Measurements from ENCODE around the gene DLG2.
"Not testable (repeated sequence)": the region's sequence is repeated elsewhere in the genome, so short reads cannot be mapped to it uniquely, and the experiment has no call there.

Gene DLG2

DNA sequence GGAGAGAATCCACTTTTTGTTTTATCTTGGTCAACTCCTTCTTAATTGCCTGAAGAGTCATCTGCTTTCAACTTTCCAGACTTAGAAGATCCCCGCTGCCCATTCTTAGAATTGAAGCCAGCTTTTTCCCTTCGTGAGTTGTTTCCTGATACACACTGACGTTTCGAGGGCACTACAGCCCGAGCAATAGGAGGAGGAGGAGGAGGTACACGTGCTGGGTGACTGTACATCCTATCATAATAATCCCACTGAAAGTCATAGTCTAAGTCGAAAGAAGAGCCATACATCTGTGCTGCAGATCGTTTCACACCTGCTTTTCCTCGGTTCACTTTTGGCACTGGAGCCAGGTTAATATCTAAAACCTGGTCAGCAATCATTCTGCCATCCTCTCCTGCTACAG lies 606.1 kb downstream of the DLG2 start:
- DNase-seq (ENCODE audit: low read depth in 2 of 2) = no peak

DNA sequence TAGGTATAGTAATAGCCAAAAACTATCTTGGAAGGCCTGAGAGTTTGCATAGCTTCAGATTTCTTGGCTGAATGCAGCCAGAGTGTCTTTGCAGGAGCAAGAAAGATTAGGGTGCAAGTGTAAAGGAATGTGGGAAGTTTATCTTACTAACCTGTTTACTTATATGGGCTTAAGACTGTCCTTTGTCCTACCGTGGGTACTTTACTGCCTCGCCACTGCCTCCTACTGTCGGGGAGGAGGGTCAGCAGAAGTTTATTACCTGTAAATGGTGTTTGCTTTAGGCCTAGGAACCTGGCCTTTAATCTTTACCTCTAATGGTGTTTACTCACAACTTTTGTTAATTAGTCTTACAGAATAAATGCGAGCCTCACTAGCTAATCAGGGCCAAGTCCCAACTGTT lies 633.8 kb downstream of the DLG2 start:
- no peak for DNase-seq (ENCODE audit: low read depth in 2 of 2)

DNA sequence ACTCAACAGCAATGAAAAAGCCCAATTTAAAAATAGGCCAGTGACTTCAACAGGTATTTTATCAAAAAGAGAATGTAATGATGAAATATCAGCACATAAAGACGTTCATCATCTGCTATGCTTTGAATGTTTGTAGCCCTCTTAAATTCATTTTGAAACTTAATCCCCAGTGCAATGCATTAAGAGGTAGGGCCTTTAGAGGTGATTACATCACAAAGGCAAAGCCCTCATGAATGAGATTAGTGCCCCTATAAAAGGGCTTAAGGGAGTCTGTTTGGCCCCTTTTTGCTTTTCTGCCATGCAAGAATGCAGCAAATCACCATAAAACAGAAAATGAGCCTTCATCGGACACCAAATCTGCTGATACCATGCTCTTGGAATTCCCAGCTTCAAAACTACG lies 637.0 kb downstream of the DLG2 start:
- no peak for DNase-seq (ENCODE audit: low read depth in 2 of 2)

DNA sequence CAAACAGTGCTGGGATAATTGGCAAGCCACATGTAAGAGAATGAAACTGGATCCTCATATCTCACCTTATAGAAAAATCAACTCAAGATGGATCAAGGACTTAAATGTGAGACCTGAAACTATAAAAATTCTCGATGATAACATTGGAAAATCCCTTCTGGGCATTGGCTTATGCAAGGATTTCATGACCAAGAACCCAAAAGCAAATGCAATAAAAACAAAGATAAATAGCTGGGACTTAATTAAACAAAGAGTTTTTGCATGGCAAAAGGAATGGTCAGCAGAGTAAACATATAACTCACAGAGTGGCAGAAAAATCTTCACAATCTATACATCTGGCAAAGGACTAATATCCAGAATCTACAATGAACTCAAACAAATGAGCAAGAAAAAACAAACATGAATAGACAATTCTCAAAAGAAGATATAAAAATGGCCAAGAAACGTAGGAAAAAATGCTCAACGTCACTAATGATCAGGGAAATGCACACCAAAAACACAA lies 639.4 kb downstream of the DLG2 start:
- not testable (repeated sequence) for DNase-seq (ENCODE audit: low read depth in 2 of 2)

DNA sequence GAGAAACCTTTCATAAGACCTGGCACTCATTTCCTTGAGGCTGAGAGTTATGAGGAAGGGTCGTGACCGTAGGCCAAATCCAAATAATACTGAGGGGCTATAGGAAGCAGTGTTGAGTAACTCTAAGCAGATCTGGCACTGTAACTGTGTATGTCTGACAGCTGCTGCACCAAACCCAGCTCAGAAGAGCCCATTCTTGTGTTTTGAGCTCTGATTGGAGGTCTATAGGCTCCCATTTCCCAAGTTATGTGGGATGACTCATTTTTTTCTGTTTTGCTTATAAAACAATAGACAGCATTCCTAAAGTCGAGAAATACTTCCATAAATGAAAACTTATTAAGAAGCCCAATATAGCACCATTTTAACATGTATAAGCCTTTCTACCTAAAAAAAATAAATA lies 645.8 kb downstream of the DLG2 start:
- DNase-seq (ENCODE audit: low read depth in 2 of 2) = no peak

DNA sequence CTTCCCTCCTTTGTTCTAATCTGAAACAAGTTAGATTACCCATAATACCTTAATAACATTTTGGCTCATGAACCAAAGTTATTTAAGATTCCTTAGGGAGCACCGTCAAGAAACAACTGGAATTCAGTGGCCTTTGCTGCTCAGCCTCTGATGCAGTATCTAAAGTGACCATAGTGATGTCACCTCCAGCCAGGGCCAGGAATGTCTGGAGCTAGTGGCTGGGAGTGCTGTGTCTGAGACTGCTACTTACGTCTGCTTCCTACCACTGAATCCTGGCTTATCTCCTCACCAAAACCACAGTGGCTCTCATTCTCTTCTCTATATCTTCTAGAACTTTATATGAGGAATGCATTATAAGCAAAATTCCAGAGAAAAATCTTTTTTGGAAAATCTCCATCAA lies 658.0 kb downstream of the DLG2 start:
- DNase-seq (ENCODE audit: low read depth in 2 of 2) = no peak

DNA sequence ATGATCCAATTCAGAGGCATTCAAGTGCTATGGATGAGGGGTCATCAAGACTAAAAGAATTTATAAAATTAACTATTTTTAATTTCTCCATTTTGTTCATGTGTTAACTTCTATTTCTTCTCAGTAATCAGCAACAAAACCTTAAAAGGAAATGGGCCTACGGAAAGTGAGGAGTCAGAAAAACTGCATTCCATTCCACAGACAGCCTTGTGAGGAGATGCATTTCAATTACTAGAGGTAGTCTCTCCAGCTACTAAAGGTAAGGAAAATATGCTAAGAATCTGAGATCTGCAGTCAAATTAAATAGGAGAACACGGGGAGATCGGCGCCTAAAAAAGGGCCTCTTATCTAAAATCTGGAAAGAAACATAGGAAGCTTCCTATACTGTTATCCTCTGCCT lies 661.7 kb downstream of the DLG2 start:
- no peak for DNase-seq (ENCODE audit: low read depth in 2 of 2)

DNA sequence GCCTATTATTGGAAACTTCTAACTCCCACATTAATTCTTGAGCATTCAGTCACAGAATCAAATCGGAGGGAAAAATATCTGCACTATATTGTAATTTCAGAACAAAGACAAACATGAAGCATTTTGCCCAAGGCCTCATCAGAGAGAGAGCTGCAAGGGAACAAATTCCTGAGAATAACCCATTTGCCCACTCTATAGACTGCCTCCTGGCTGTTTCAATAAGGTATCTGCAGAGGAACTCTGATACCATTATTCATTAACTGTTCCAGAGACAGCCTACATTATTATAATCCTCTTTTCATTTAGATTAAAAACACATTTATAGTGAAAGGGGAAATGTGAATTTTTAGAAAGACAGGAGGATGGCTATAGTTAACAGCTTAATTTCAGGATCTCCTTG lies 663.9 kb downstream of the DLG2 start:
- DNase-seq (ENCODE audit: low read depth in 2 of 2) = no peak

DNA sequence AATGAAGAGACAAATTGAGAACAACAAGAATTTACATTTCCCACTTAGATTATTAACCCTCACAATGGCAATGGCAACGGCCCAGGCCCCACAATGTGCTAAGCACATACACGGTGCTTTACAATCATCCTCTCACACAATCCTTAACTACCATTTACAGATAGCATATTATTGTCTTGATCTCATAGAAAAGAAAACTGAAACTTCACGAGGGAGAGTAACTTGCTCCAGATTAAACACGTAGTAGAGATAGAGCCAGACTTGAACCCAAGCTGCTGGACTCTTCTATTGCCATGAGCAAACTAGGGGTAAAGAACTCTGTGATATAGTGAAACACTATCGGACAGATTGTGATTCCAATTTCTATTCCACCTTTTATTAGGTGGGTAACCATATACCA lies 665.1 kb downstream of the DLG2 start:
- DNase-seq (ENCODE audit: low read depth in 2 of 2) = no peak

DNA sequence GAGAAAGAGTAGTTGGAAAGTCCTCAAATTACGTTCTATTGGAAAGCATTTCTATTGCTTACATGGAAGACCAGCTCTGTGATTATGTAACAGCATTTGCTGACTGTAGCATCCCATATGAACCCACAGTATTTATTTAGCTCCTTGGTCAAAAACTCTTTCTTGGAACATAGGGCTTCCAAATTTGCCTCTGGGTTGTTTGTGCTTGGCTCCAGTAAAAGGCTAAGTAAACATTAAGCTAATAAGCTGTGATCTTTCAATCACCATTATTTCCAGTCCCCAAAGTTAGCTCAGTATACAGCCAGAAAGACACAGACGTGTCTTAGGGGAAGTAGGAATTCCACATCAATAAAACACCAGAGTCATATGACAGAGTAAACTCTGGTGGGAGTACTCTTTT lies 668.8 kb downstream of the DLG2 start:
- DNase-seq (ENCODE audit: low read depth in 2 of 2) = no peak

DNA sequence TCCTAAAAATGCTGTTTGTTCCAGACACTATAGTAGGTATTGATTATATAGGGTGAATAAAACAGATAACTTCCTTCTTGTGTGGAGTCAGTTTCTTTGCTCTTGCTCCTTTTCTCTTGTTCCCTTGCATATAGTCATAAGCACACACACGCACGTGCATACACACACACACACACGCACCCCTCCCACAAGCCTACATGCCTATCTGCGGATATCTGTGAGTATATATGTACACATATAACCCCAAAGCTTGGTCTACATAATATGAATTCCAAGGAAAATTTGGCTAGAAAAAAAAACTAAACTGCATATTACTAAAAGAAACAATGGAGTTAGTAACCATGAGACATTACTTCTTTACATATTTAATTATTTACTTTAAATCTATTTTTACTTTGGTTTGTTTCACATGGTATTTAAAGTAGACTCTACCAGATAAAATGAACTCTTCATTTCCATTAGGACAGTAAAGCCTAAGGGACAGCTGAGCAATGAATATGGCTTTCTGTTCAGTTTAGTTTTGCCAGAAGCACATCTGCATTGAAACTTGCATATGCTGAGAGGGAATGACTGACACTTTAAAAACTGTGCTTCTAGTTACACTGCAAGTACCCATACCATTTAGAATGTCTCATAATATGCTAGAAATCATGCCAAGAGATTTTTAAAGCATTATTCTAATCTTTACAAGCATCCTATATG lies 676.4 kb downstream of the DLG2 start:
- no peak for DNase-seq (ENCODE audit: low read depth in 2 of 2)

DNA sequence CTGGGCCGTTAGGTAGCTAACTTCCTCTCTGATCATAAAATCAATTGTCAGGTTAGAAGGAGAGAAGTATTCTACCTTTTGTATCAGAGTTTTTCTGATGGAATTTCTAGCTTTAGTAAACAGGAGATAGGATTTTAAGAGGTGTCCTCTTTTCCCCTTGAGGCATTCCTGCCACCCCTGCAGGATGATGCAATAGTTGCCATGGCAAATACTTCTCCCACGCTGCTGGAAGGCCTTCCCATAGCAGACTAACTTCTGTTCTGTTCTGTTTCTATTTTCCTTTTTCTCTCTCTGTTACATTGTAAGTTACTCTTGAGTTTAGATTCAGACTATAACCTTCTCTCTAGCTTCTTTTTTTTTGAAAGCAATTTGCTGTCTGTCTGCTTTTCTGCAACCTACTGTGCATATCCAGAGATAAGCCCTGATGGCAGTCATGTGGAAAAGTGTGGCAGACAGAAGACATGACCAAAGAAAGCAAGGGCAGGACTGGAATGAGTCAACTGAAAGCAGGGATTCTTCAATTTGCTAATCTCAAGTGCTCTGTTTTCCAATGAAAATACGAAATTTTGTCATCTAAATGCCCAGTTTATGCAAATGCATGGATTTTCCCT lies 679.1 kb downstream of the DLG2 start:
- DNase-seq (ENCODE audit: low read depth in 2 of 2) = no peak

DNA sequence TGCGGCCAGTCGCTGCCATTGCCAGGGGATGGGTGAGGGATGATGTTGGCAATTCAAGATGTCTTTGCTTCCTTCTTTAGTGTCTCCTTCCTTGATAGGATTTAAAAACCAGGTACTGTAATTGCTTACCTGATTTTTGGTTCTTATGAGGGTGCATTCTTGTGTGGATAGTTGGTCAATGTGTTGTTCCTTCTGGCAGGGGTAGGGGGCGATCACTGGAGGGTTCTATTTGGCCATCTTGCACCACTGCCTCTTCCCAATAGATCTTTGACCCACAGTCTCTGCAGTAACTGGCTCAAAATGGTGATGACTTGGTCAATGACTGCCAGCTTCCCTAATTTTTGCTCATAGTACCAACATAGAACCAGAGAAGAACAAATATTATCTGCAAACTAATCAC lies 680.1 kb downstream of the DLG2 start:
- DNase-seq (ENCODE audit: low read depth in 2 of 2) = no peak

DNA sequence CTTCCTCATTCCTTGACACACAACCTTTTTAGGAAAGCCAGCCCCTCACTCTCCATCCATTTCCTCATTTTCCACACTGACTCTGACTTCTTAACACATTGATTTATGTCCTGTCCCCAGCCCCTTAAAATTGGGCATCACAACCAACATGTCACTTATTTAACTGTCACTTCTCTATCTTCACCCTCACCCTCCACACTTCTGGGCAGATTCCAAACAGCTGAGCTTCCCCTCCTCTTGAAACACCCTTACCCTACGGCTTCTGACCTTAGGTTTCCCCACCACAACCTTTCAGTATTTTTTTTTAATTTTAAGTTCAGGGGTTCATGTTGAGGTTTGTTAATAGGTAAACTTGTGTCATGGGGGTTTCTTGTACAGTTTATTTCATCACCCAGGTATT lies 696.3 kb downstream of the DLG2 start:
- DNase-seq (ENCODE audit: low read depth in 2 of 2) = no peak

DNA sequence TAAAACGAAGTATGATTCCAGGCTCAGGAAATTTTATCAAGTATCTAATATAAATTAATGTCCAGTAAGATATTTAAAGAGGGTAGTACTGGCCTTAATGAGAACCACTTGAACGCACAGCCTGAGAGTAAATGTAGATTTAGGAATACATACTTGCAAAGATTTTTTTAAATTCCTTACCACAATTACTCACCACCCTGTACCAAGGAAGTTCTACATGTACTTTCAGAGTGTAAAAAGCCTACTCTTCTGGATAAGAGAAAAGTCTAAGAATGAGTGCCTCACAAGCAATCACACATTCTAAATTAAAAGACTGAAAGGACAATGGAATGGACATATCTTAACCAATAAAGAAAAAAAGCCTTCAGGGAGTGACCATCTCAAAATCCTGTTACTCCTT lies 697.4 kb downstream of the DLG2 start:
- DNase-seq (ENCODE audit: low read depth in 2 of 2) = no peak

DNA sequence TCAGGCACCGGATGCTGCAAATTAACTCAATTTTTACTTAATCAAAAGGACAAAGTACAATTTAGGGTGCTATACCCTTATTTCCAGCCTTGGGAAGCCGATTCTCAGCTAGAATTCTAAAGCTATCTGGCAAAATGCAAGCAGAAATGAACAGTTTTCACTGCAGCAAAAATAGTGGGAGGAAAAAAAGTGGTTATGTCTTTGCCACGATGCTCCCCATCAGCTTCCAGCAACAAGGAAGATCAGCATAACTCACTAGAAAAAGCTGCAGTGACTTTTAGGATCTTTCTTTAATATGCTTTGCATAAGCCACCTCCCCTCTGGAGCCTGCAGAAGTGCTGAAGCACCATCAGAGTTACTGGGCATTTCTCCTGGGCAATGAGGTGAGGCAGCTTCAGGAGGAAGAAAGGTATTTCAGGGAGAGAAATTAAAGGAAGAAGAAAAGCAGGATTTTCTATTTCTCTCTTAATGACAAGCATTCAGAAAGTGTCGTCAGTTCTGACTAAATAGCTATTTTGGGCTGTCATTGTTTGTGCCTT lies 702.9 kb downstream of the DLG2 start:
- DNase-seq (ENCODE audit: low read depth in 2 of 2) = no peak

DNA sequence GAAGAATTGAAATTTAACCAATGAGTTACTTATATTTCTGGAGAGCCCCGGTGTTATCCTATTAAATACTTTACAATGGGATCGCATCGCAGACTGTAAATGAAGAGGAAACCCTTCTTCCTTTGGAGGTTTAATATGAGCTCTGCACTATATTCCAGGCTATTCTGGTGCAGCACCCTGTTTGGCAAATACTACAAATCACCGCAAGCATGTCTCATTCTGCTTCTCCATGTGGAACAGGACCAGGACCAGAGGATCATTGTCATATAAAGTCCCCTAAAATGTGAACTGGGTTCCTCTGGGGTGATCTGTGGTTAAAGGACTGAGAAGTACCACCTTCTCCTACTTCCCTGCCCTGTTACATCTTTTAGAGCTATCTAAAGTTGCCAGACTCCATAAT lies 703.7 kb downstream of the DLG2 start:
- DNase-seq (ENCODE audit: low read depth in 2 of 2) = no peak

DNA sequence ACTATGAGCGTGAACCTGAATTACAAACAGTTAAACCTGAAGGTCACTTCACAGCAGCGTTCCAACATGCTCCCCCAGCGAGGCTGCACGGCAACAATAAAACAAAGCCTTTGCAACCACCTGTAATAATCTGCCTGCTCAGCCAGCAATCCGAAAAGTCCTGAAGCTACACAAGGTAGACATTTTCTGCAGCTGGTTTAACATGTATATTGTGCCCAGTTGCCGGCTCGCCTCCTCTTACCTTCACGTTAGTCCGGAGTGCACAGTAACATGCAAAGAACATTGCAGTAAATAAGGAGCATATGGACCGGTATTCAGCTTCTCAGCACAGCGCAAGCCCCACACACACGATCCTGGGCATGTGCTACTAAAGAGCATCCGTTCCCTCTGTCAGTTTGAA lies 704.3 kb downstream of the DLG2 start:
- no peak for DNase-seq (ENCODE audit: low read depth in 2 of 2)

DNA sequence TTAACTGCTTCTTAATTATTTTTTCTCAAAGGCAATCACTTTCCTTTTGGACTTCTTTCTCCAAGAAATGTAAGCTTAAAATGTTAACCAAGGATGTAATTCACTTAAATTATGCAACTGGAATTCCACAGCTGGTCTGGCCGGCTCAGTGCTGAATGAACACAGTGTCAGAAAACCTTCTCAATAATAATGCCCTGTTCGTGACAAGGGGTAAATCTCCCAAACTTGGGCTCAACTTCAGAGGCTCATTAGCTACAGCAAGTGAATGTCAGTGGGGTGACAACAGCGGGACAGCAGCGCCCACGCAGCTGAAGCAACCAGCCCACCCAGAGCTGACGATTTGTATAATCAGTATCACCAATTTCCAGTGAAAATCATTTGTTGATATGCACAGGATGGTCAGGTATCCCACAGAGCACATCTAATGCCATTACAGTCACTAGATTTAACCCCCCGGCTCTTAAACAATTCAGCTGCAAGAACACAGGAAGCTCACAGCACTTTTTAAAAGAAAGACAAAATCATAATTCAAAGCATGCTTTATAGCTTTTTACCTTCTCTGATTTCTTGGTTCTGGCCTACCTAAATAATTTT lies 704.8 kb downstream of the DLG2 start:
- DNase-seq (ENCODE audit: low read depth in 2 of 2) = no peak

DNA sequence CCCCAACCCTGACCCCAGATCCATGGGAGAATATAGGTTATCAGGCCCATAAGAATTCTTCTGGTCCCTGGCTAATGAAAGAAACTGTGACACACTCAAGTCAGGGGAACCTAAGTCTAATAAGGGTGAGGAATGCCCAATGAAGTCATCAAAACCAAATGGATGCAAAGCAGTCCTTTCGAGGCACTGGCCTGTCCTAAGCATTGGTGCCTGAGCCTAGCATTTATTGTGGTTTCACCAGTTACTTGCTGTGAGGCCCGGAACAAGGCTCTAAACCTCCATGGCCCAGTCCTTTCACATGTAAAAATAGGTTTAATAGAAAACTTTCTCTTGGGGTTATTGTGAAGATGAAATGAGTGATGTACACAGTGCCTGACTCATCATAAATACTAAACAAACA lies 712.6 kb downstream of the DLG2 start:
- DNase-seq (ENCODE audit: low read depth in 2 of 2) = no peak

DNA sequence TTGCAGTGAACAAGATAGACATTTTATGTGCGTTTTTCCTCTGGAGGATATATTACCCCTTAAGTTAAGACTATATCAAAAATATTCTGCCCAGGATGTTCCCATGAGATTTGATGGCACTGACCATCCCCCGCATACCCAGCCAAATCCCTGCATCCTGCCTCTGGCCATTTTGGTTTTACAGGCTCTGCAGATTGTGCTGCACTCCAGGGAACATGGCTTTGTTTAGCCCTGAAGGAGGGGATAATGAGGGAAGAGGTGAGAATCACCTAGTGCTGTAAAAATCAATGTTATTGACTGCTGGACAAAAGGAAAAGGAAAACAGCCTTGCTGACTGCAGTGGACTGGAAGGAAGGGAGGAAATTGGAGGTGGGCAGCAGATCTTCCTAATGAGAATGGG lies 717.4 kb downstream of the DLG2 start:
- DNase-seq (ENCODE audit: low read depth in 2 of 2) = no peak

DNA sequence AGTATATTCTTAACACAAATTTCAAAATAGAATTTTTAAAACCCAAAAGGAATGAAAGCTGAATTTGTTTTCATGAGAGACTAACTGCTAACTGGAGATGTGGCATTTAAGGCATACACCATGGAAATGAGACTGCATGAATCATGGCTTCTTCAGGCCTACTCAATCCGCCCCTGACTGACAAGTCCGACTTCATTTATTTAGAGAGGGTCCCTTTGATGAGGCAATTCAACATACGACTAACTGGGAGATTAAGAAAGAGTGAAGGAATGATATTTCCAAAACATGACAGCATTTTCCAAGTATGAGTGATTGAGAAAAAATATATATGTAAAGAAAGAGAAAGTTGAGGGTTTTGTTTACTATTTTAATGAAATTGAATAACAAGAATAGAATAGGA lies 720.1 kb downstream of the DLG2 start:
- no peak for DNase-seq (ENCODE audit: low read depth in 2 of 2)

DNA sequence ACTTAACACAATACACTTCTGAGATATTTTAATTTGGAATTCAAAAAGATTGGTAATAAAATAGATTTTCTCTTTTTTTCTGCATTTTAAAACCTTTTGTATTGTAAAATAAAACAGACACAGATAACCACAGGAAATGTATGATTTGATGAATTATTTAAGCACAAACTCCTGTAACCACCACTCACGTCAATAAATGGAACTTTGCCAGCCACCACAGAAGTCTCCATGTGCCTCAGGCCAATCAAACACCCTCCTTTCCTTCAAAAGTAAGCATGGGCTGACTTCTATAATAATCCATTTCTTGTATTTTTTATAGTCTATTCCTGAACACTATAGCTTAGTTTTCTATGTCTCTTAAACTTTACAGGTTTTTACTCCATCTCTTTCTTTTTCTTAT lies 721.7 kb downstream of the DLG2 start:
- no peak for DNase-seq (ENCODE audit: low read depth in 2 of 2)
